ENCODE measurements around the gene ANTKMT.

- TF ChIP-seq EP300 (IDR thresholded peaks at IDR 0.05; ENCODE audit: borderline replicate concordance): no peak
- no peak for TF ChIP-seq TEAD4 (IDR thresholded peaks at IDR 0.05)
- no peak for TF ChIP-seq TCF12 (IDR thresholded peaks at IDR 0.05; ENCODE audit: low read depth)
- no peak for TF ChIP-seq USF1 (IDR thresholded peaks at IDR 0.05)
Measured at GRCh38 chr16:732936-733335, 12.0 kb downstream of the ANTKMT start.
